Mucosa of rectum (tissue), 2 donors: ENCODE data around the gene PELI3.

ENCODE experiments used
- H3K27ac ChIP-seq, 2 donors: one replicate each; pipeline ENCODE4 v1.7.0; 2013; ENCODE audit warnings: inconsistent platforms in 2 of 2, low read depth in 2 of 2, low read length in 2 of 2
- H3K27me3 ChIP-seq, 2 donors: one replicate each; pipeline ENCODE4 v1.7.0; 2013; ENCODE audit warnings: low read length in 2 of 2; ENCODE audit not compliant: control insufficient read depth in 2 of 2, insufficient read depth in 2 of 2
- H3K36me3 ChIP-seq, 2 donors: one replicate each; pipeline ENCODE4 v1.7.0; 2013; ENCODE audit warnings: low read length in 2 of 2; ENCODE audit not compliant: control insufficient read depth in 2 of 2, insufficient read depth in 2 of 2
- H3K4me1 ChIP-seq, 2 donors: one replicate each; pipeline ENCODE4 v1.7.0; 2013; ENCODE audit warnings: low read length in 2 of 2, mild to moderate bottlenecking in 1 of 2; ENCODE audit not compliant: control insufficient read depth in 2 of 2, insufficient read depth in 2 of 2
- H3K4me3 ChIP-seq, 2 donors: one replicate each; pipeline ENCODE4 v1.7.0; 2013; ENCODE audit warnings: low read length in 2 of 2
- H3K9ac ChIP-seq, 2 donors: one replicate each; pipeline ENCODE4 v1.7.0; 2013; ENCODE audit warnings: low read length in 2 of 2, low read depth in 1 of 2, mild to moderate bottlenecking in 1 of 2
- H3K9me3 ChIP-seq, 2 donors: one replicate each; pipeline ENCODE4 v1.7.0; 2013; ENCODE audit warnings: low read length in 2 of 2; ENCODE audit not compliant: control insufficient read depth in 2 of 2
- donor health status: healthy.
- donor health status: Normal muscosa, but diverticular disease.

Gene PELI3

GRCh38 chr11:66484806-66485380 lies 18.2 kb downstream of the PELI3 start:
- Histone ChIP-seq H3K27ac (no peak overlapping the region), H3K4me1 (peaks cover 5 to 6% of the 10 kb centered on the region in 2 donors), H3K4me3 (no peak overlapping the region), H3K27me3 (no peaks in the 10 kb centered on the region), H3K36me3 (peaks cover 28 to 38% of the 10 kb centered on the region in 2 donors), H3K9me3 (no peaks in the 10 kb centered on the region), H3K9ac (no peak overlapping the region)

GRCh38 chr11:66488957-66489356 lies 22.3 kb downstream of the PELI3 start:
- Histone ChIP-seq H3K4me3 (no peak overlapping the region), H3K36me3 (peaks cover 38 to 45% of the 10 kb centered on the region in 2 donors)

GRCh38 chr11:66489636-66490035 lies 22.9 kb downstream of the PELI3 start:
- Histone ChIP-seq H3K27ac (no peak overlapping the region), H3K4me3 (no peak overlapping the region), H3K4me1 (peaks cover 0 to 6% of the 10 kb centered on the region in 2 donors), H3K36me3 (peaks cover 37 to 46% of the 10 kb centered on the region in 2 donors), H3K9me3 (no peaks in the 10 kb centered on the region), H3K9ac (no peak overlapping the region), H3K27me3 (no peaks in the 10 kb centered on the region)

More at GRCh38 chr11:66488957-66489356, 22.3 kb downstream of the PELI3 start:
- Histone ChIP-seq H3K27me3 (no peaks in the 10 kb centered on the region), H3K9ac (no peak overlapping the region), H3K9me3 (no peaks in the 10 kb centered on the region), H3K27ac (no peak overlapping the region), H3K4me1 (peaks cover 0 to 6% of the 10 kb centered on the region in 2 donors)

- H3K4me3 ChIP-seq: no peak overlapping the region
- H3K9ac ChIP-seq: no peak overlapping the region
- peaks cover 0 to 6% of the 10 kb centered on the region in 2 donors for H3K4me1 ChIP-seq
- no peaks in the 10 kb centered on the region for H3K9me3 ChIP-seq
- peaks cover 39 to 44% of the 10 kb centered on the region in 2 donors for H3K36me3 ChIP-seq
- no peaks in the 10 kb centered on the region for H3K27me3 ChIP-seq
- no peak overlapping the region for H3K27ac ChIP-seq
Observed at GRCh38 chr11:66491315-66491935, 24.7 kb downstream of the PELI3 start.

- Histone ChIP-seq H3K27ac (no peak overlapping the region), H3K4me3 (no peak overlapping the region), H3K4me1 (peaks cover 0 to 6% of the 10 kb centered on the region in 2 donors), H3K27me3 (no peaks in the 10 kb centered on the region), H3K36me3 (peaks cover 43 to 44% of the 10 kb centered on the region in 2 donors), H3K9me3 (no peaks in the 10 kb centered on the region), H3K9ac (no peak overlapping the region)
Observed at GRCh38 chr11:66492161-66492865, 25.6 kb downstream of the PELI3 start.

- no peak overlapping the region for H3K4me3 ChIP-seq
- no peak overlapping the region for H3K9ac ChIP-seq
- H3K27ac ChIP-seq: no peak overlapping the region
- H3K36me3 ChIP-seq: peaks cover 39 to 40% of the 10 kb centered on the region in 2 donors
- H3K9me3 ChIP-seq: no peaks in the 10 kb centered on the region
- peaks cover 0 to 6% of the 10 kb centered on the region in 2 donors for H3K4me1 ChIP-seq
- H3K27me3 ChIP-seq: no peaks in the 10 kb centered on the region
Observed at GRCh38 chr11:66493130-66493529, 26.4 kb downstream of the PELI3 start.

GRCh38 chr11:66494458-66494857 lies 27.8 kb downstream of the PELI3 start:
- Histone ChIP-seq H3K9ac (no peak overlapping the region), H3K4me1 (peaks cover 0 to 6% of the 10 kb centered on the region in 2 donors), H3K27ac (no peak overlapping the region), H3K36me3 (peaks cover 33 to 34% of the 10 kb centered on the region in 2 donors), H3K27me3 (no peaks in the 10 kb centered on the region), H3K4me3 (no peak overlapping the region), H3K9me3 (no peaks in the 10 kb centered on the region)

GRCh38 chr11:66494935-66495334 lies 28.2 kb downstream of the PELI3 start:
- H3K4me1 ChIP-seq: peaks cover 0 to 6% of the 10 kb centered on the region in 2 donors
- H3K9me3 ChIP-seq: no peaks in the 10 kb centered on the region
- H3K27me3 ChIP-seq: no peaks in the 10 kb centered on the region
- no peak overlapping the region for H3K9ac ChIP-seq
- no peak overlapping the region for H3K4me3 ChIP-seq
- H3K27ac ChIP-seq: no peak overlapping the region
- H3K36me3 ChIP-seq: peaks cover 30 to 34% of the 10 kb centered on the region in 2 donors

GRCh38 chr11:66495401-66495854 lies 28.7 kb downstream of the PELI3 start:
- Histone ChIP-seq H3K27ac (no peak overlapping the region), H3K4me1 (peaks cover 0 to 6% of the 10 kb centered on the region in 2 donors), H3K9ac (no peak overlapping the region), H3K27me3 (no peaks in the 10 kb centered on the region), H3K36me3 (peaks cover 30% of the 10 kb centered on the region in 2 donors), H3K4me3 (no peak overlapping the region), H3K9me3 (no peaks in the 10 kb centered on the region)

- Histone ChIP-seq H3K9me3 (no peaks in the 10 kb centered on the region), H3K36me3 (peaks cover 25 to 29% of the 10 kb centered on the region in 2 donors), H3K9ac (no peak overlapping the region), H3K27me3 (no peaks in the 10 kb centered on the region), H3K4me3 (no peak overlapping the region), H3K4me1 (peaks cover 0 to 6% of the 10 kb centered on the region in 2 donors), H3K27ac (no peak overlapping the region)
Observed at GRCh38 chr11:66497206-66497605, 30.5 kb downstream of the PELI3 start.
